Mesenchymal stem cell (in vitro differentiated cells and primary cell): ENCODE measurements around the gene FAM110D.

Source experiments
- DNase-seq: peaks from one replicate; pipeline ENCODE4 v3.0.0-alpha.2; 2013
- H2AFZ ChIP-seq: one replicate; pipeline ENCODE4 v1.6.1; 2013; ENCODE audit warnings: low read depth, mild to moderate bottlenecking, control low read depth, inconsistent platforms, low read length, moderate library complexity
- H2AK5ac ChIP-seq: 2 replicates; pipeline ENCODE4 v1.6.1; 2013; ENCODE audit warnings: low read length, moderate library complexity, mild to moderate bottlenecking, inconsistent platforms; ENCODE audit not compliant: severe bottlenecking
- H2BK120ac ChIP-seq: one replicate; pipeline ENCODE4 v1.6.1; 2013; ENCODE audit warnings: low read depth, mild to moderate bottlenecking, inconsistent platforms, low read length, moderate library complexity
- H2BK12ac ChIP-seq, 2 experiments: one replicate each; pipeline ENCODE4 v1.6.1; 2013; ENCODE audit warnings: inconsistent platforms in 2 of 2, low read length in 2 of 2, mild to moderate bottlenecking in 2 of 2, moderate library complexity in 2 of 2, control low read depth in 1 of 2
- H2BK15ac ChIP-seq: one replicate; pipeline ENCODE4 v1.6.1; 2013; ENCODE audit warnings: mild to moderate bottlenecking, low read depth, inconsistent platforms; ENCODE audit not compliant: poor library complexity, severe bottlenecking
- H2BK5ac ChIP-seq: 2 replicates; pipeline ENCODE4 v1.6.1; 2013; ENCODE audit warnings: low read depth, mild to moderate bottlenecking, low read length, control low read depth, inconsistent platforms; ENCODE audit not compliant: poor library complexity, severe bottlenecking
- H3K14ac ChIP-seq, 2 experiments: one replicate each; pipeline ENCODE4 v1.6.1; 2013; ENCODE audit warnings: inconsistent platforms in 2 of 2, low read length in 2 of 2, control low read depth in 1 of 2, mild to moderate bottlenecking in 1 of 2, moderate library complexity in 1 of 2
- H3K18ac ChIP-seq, 2 experiments: one replicate each; pipeline ENCODE4 v1.6.1; 2013; ENCODE audit warnings: inconsistent platforms in 2 of 2, low read length in 2 of 2, control low read depth in 1 of 2, low read depth in 1 of 2, mild to moderate bottlenecking in 1 of 2
- H3K23ac ChIP-seq, 2 experiments: one replicate each; pipeline ENCODE4 v1.6.1; 2013; ENCODE audit warnings: inconsistent platforms in 2 of 2, low read length in 2 of 2, mild to moderate bottlenecking in 2 of 2, moderate library complexity in 2 of 2, control low read depth in 1 of 2
- H3K27ac ChIP-seq: 2 replicates; pipeline ENCODE4 v1.5.1; 2013; ENCODE audit warnings: mild to moderate bottlenecking, moderate library complexity, low read length, control low read depth, inconsistent platforms; ENCODE audit not compliant: poor library complexity, severe bottlenecking
- H3K27me3 ChIP-seq, 2 experiments: 2 replicates each; pipeline versions ENCODE4 v1.6.1 to v1.7.0; 2013; ENCODE audit warnings: low read length in 2 of 2, mild to moderate bottlenecking in 2 of 2, moderate library complexity in 2 of 2, control low read depth in 1 of 2, inconsistent platforms in 1 of 2; ENCODE audit not compliant: control insufficient read depth in 1 of 2, insufficient read depth in 1 of 2
- H3K36me3 ChIP-seq, 2 experiments: 2 replicates each; pipeline versions ENCODE4 v1.6.1 to v1.7.0; 2013; ENCODE audit warnings: low read length in 2 of 2, control low read depth in 1 of 2, inconsistent platforms in 1 of 2, low read depth in 1 of 2, mild to moderate bottlenecking in 1 of 2; ENCODE audit not compliant: insufficient read depth in 2 of 2, control insufficient read depth in 1 of 2
- H3K4ac ChIP-seq, 2 experiments: one replicate each; pipeline ENCODE4 v1.6.1; 2013; ENCODE audit warnings: inconsistent platforms in 2 of 2, low read length in 2 of 2, mild to moderate bottlenecking in 2 of 2, moderate library complexity in 2 of 2, control low read depth in 1 of 2, low read depth in 1 of 2
- H3K4me1 ChIP-seq: 2 replicates; pipeline ENCODE4 v1.6.1; 2013; ENCODE audit warnings: low read depth, low read length, control low read depth; ENCODE audit not compliant: control insufficient read depth, insufficient read depth
- H3K4me2 ChIP-seq: 2 replicates; pipeline ENCODE4 v1.6.1; 2013; ENCODE audit warnings: low read length, mild to moderate bottlenecking, inconsistent platforms; ENCODE audit not compliant: poor library complexity, severe bottlenecking
- H3K4me3 ChIP-seq, 2 experiments: 2 replicates each; pipeline versions ENCODE4 v1.5.1 to v1.7.0; 2013; ENCODE audit warnings: low read length in 2 of 2, mild to moderate bottlenecking in 2 of 2, control low read depth in 1 of 2, low read depth in 1 of 2; ENCODE audit not compliant: insufficient read depth in 1 of 2
- H3K79me1 ChIP-seq: replicated peaks from 2 replicates; pipeline ENCODE4 v1.6.1; 2013; ENCODE audit warnings: mild to moderate bottlenecking, control low read depth, low read length, inconsistent platforms; ENCODE audit not compliant: poor library complexity, severe bottlenecking
- H3K9ac ChIP-seq: 2 replicates; pipeline ENCODE4 v1.7.0; 2013; ENCODE audit warnings: mild to moderate bottlenecking, low read length, moderate library complexity
- H3K9me3 ChIP-seq: 2 replicates; pipeline ENCODE4 v1.7.0; 2013; ENCODE audit warnings: mild to moderate bottlenecking, low read length; ENCODE audit not compliant: control insufficient read depth
- H4K8ac ChIP-seq: one replicate; pipeline ENCODE4 v1.6.1; 2013; ENCODE audit warnings: inconsistent platforms, mild to moderate bottlenecking, low read length, moderate library complexity
- H4K91ac ChIP-seq: one replicate; pipeline ENCODE4 v1.6.1; 2013; ENCODE audit warnings: mild to moderate bottlenecking, low read length, inconsistent platforms
- WGBS: methylation state at CpG from one replicate; pipeline ENCODE4 v1.1.7; 2013; ENCODE audit warnings: mixed read lengths; 5-methylcytosine and 5-hydroxymethylcytosine counted together

Gene FAM110D

DNA sequence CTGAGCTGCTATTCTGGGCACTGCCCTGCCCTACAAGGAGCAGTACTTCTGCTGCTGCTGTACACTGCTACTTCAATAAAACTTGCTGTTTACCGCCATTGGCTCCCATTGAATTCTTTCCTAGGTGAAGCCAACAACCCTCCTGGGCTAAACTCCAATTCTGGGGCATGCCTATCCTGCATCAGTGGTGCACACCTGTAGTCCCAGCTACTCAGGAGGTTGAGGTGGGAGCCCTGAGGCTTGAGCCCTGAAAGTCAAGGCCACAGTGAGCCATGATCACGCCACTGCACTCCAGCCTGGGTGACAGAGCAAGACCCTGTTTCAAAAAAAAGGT lies 26.1 kb upstream of the FAM110D start:
- DNase-seq, result no peak
- Histone ChIP-seq H2BK5ac (no peak overlapping the region), H4K8ac (no peak overlapping the region), H3K23ac (no peak overlapping the region), H3K4me3 (no peak overlapping the region), H2BK15ac (no peak overlapping the region), H3K27me3 (peaks cover 0 to 12% of the 10 kb centered on the region in 2 experiments), H2BK120ac (no peak overlapping the region), H2AK5ac (no peak overlapping the region), H4K91ac (no peak overlapping the region), H3K4ac (no peak overlapping the region), H3K36me3 (no peaks in the 10 kb centered on the region), H2BK12ac (no peak overlapping the region), H3K27ac (no peak overlapping the region), H2AFZ (no peak overlapping the region), H3K9ac (no peak overlapping the region), H3K79me1 (no peaks in the 10 kb centered on the region), H3K18ac (no peak overlapping the region), H3K4me1 (no peaks in the 10 kb centered on the region), H3K14ac (no peak overlapping the region), H3K4me2 (no peak overlapping the region), H3K9me3 (no peaks in the 10 kb centered on the region)
- 96% methylated on average over 2 of the region's 2 CpGs for WGBS

DNA sequence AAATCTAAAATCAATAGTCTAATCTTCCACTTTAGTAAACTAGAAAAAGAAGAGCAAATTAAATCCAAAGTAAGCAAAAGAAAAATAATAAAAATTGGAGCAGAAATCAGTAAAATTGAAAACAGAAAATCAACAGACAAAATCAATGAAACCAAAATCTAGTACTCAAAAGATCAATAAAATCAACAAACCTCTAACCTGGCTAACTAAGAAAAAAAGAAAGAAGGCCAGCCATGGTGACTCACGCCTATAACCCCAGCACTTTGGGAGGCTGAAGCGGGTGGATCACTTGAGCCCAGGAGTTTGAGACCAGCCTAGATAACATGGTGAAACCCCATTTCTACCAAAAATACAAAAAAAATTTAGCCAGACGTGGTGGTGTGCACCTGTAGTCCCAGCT lies 24.4 kb upstream of the FAM110D start:
- Histone ChIP-seq H3K4ac (no peak overlapping the region), H2BK12ac (no peak overlapping the region), H4K8ac (no peak overlapping the region), H3K18ac (no peak overlapping the region), H3K9ac (no peak overlapping the region), H3K4me2 (no peak overlapping the region), H3K27me3 (peaks cover 0 to 7% of the 10 kb centered on the region in 2 experiments), H4K91ac (no peak overlapping the region), H3K4me3 (no peak overlapping the region), H3K36me3 (no peaks in the 10 kb centered on the region), H3K4me1 (no peaks in the 10 kb centered on the region), H2BK15ac (no peak overlapping the region), H3K23ac (no peak overlapping the region), H2AK5ac (no peak overlapping the region), H3K27ac (no peak overlapping the region), H2BK5ac (no peak overlapping the region), H2BK120ac (no peak overlapping the region), H2AFZ (no peak overlapping the region), H3K79me1 (no peaks in the 10 kb centered on the region), H3K9me3 (no peaks in the 10 kb centered on the region), H3K14ac (no peak overlapping the region)
- no CpG with 5 or more reads among the region's 3 CpGs for WGBS
- no peak for DNase-seq

DNA sequence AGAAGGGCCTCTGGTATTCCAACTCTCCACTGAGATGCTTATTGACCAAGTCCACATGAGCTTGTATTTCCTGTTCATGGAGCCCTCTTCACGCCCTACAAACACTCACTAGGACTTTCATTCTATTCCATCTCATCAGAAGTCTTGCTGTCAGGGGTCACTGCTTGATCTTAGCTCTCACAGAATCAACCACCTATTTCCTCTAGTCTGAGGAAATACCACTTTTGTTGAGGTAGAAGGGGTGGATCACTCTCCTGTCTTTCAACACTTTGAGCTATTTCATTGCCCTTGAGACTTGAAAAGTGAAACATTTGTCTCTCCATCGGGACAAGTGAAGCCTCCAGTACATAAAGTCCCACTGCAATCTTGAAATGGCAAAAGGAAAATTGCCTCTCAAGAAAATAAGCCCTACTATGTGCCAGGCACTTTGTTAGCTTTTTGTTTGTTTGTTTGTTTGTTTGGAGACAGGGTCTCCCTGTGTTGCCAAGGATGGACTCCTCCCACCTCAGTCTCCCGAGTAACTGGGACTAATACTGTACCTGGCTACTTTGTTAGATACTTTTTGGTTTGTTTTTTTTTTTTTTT lies 19.8 kb upstream of the FAM110D start:
- H4K8ac ChIP-seq, result no peak overlapping the region
- no peak overlapping the region for H3K27ac ChIP-seq
- no peak overlapping the region for H4K91ac ChIP-seq
- no peak overlapping the region for H2BK15ac ChIP-seq
- no peaks in the 10 kb centered on the region for H3K9me3 ChIP-seq
- H3K79me1 ChIP-seq, result no peaks in the 10 kb centered on the region
- H3K23ac ChIP-seq, result no peak overlapping the region
- H2AK5ac ChIP-seq, result no peak overlapping the region
- no peak overlapping the region for H3K4ac ChIP-seq
- H2BK5ac ChIP-seq, result no peak overlapping the region
- H3K9ac ChIP-seq, result no peak overlapping the region
- H2BK12ac ChIP-seq, result no peak overlapping the region
- DNase-seq, result no peak
- 91% methylated on average over 2 of the region's 3 CpGs for WGBS
- H3K27me3 ChIP-seq, result peaks cover 0 to 3% of the 10 kb centered on the region in 2 experiments
- no peak overlapping the region for H3K4me2 ChIP-seq
- H3K36me3 ChIP-seq, result no peaks in the 10 kb centered on the region
- H2AFZ ChIP-seq, result no peak overlapping the region
- H3K4me3 ChIP-seq, result no peak overlapping the region
- no peak overlapping the region for H3K18ac ChIP-seq
- no peak overlapping the region for H2BK120ac ChIP-seq
- peaks cover 1% of the 10 kb centered on the region for H3K4me1 ChIP-seq
- no peak overlapping the region for H3K14ac ChIP-seq

DNA sequence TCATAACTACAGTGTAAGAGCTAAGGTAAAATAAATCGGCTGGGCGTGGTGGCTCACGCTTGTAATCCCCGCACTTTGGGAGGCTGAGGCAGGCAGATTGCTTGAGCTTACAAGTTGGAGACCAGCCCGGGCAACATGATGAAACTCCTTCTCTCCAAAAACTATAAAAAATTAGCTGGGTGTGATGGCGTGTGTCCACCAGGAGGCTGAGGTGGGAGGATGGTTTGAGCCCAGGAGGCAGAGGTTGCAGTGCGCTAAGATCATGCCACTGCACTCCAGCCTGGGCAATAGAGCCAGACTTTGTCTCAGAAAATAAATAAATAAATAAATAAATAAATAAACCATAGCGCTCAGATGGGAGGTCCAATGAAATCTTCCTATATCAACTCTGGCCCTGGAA lies 16.7 kb upstream of the FAM110D start:
- over 99% methylated on average over 6 of the region's 8 CpGs for WGBS
- Histone ChIP-seq H2BK12ac (no peak overlapping the region), H3K14ac (no peak overlapping the region)

More for the DNA sequence above, 16.7 kb upstream of the FAM110D start:
- Histone ChIP-seq H3K9ac (no peak overlapping the region), H2BK5ac (no peak overlapping the region), H3K27me3 (peaks cover 19 to 20% of the 10 kb centered on the region in 2 experiments), H3K27ac (no peak overlapping the region), H4K91ac (no peak overlapping the region), H3K23ac (no peak overlapping the region), H3K4me2 (no peak overlapping the region), H3K36me3 (no peaks in the 10 kb centered on the region), H2BK15ac (no peak overlapping the region), H2AFZ (no peak overlapping the region), H3K4me1 (peaks cover 1% of the 10 kb centered on the region), H4K8ac (no peak overlapping the region), H3K4me3 (no peak overlapping the region), H2BK120ac (no peak overlapping the region), H3K9me3 (no peaks in the 10 kb centered on the region), H3K4ac (no peak overlapping the region), H3K18ac (no peak overlapping the region), H2AK5ac (no peak overlapping the region), H3K79me1 (no peaks in the 10 kb centered on the region)
- no peak for DNase-seq
